MV-4-11 (cell line): ENCODE results near the gene FAM3B.

Source experiments
- DNase-seq: peaks from one replicate; lab custom pipeline; 2025; lab: John Stamatoyannopoulos, UW

The FAM3B gene

GRCh38 chr21:41368735-41369104 is 52.1 kb downstream of the FAM3B start:
- no peak for DNase-seq

- DNase-seq: peak; percentile 39
Measured at GRCh38 chr21:41369105-41369919, 52.7 kb downstream of the FAM3B start.

GRCh38 chr21:41369920-41370839 is 53.6 kb downstream of the FAM3B start:
- DNase-seq: no peak

GRCh38 chr21:41370840-41371684 is 54.5 kb downstream of the FAM3B start:
- DNase-seq: peak; percentile 41

GRCh38 chr21:41371685-41372030 is 55.1 kb downstream of the FAM3B start:
- DNase-seq: no peak

GRCh38 chr21:41373253-41373652 is 56.7 kb downstream of the FAM3B start:
- no peak for DNase-seq

GRCh38 chr21:41373763-41374162 is 57.2 kb downstream of the FAM3B start:
- no peak for DNase-seq

GRCh38 chr21:41374177-41374712 is 57.6 kb downstream of the FAM3B start:
- no peak for DNase-seq

GRCh38 chr21:41374867-41375533 is 58.4 kb downstream of the FAM3B start:
- no peak for DNase-seq

GRCh38 chr21:41375875-41376274 is 59.3 kb downstream of the FAM3B start:
- no peak for DNase-seq

GRCh38 chr21:41377715-41378114 is 61.1 kb downstream of the FAM3B start:
- no peak for DNase-seq

GRCh38 chr21:41378849-41379248 is 62.2 kb downstream of the FAM3B start:
- DNase-seq: no peak

- no peak for DNase-seq
Measured at GRCh38 chr21:41379901-41380300, 63.3 kb downstream of the FAM3B start.

GRCh38 chr21:41381731-41382130 is 65.1 kb downstream of the FAM3B start:
- no peak for DNase-seq

- no peak for DNase-seq
Measured at GRCh38 chr21:41387042-41387819, 70.6 kb downstream of the FAM3B start.

- no peak for DNase-seq
Measured at GRCh38 chr21:41387824-41388223, 71.2 kb downstream of the FAM3B start.

- no peak for DNase-seq
Measured at GRCh38 chr21:41388259-41388658, 71.7 kb downstream of the FAM3B start.

- no peak for DNase-seq
Measured at GRCh38 chr21:41390043-41390639, 73.5 kb downstream of the FAM3B start.

GRCh38 chr21:41393876-41394465 is 77.4 kb downstream of the FAM3B start:
- no peak for DNase-seq

GRCh38 chr21:41396558-41397075 is 80.0 kb downstream of the FAM3B start:
- DNase-seq: peak; percentile 85
